Fibroblast of pulmonary artery (primary cell): ENCODE results near the gene BTG4.
A peak's percentile ranks its signal among the peaks of the same experiment; 100 is the strongest.

Experiments used
- DNase-seq: peaks from one replicate; pipeline ENCODE4 v3.0.0-alpha.2; 2010; ENCODE audit warnings: low read depth
- H3K4me3 ChIP-seq: replicated peaks from 2 replicates; pipeline ENCODE4 v1.5.1; 2011; ENCODE audit warnings: low read depth, mild to moderate bottlenecking, control low read depth, low read length, moderate library complexity
- CTCF ChIP-seq: IDR thresholded peaks from 2 replicates; pipeline ENCODE4 v1.5.1; 2011; ENCODE audit warnings: mild to moderate bottlenecking, control low read depth, low read length, inconsistent platforms; ENCODE audit errors: missing control alignments

The BTG4 gene

GRCh38 chr11:111456859-111457730 lies 55.1 kb downstream of the BTG4 start:
- DNase-seq: no peak
- no peak for TF ChIP-seq CTCF

GRCh38 chr11:111456086-111456858 lies 55.9 kb downstream of the BTG4 start:
- no peak overlapping the region for H3K4me3 ChIP-seq
- DNase-seq: no peak
- TF ChIP-seq CTCF: no peak

More at GRCh38 chr11:111456859-111457730, 55.1 kb downstream of the BTG4 start:
- no peak overlapping the region for H3K4me3 ChIP-seq

- no peak for DNase-seq
- TF ChIP-seq CTCF: no peak
- no peak overlapping the region for H3K4me3 ChIP-seq
These were observed 56.7 kb downstream of the BTG4 start for GRCh38 chr11:111455291-111456085.

- peak; percentile 60 for DNase-seq
- TF ChIP-seq CTCF: peak; percentile 40
- H3K4me3 ChIP-seq: no peak overlapping the region
These were observed 57.5 kb downstream of the BTG4 start for GRCh38 chr11:111454561-111455192.

- no peak for DNase-seq
- TF ChIP-seq CTCF: no peak
- H3K4me3 ChIP-seq: no peak overlapping the region
These were observed 59.2 kb downstream of the BTG4 start for GRCh38 chr11:111452817-111453552.

- DNase-seq: no peak
- H3K4me3 ChIP-seq: no peak overlapping the region
- no peak for TF ChIP-seq CTCF
These were observed 60.0 kb downstream of the BTG4 start for GRCh38 chr11:111452146-111452545.
